ENCODE data around the gene NLE1.

- TF ChIP-seq FOXM1 (IDR thresholded peaks at IDR 0.05; ENCODE audit: borderline replicate concordance) (no peak), SUZ12 (IDR thresholded peaks at IDR 0.05) (no peak), FOXA1 (IDR thresholded peaks at IDR 0.05) (no peak), ELF4 (IDR thresholded peaks at IDR 0.05) (no peak), BHLHE40 (IDR thresholded peaks at IDR 0.05; ENCODE audit: borderline replicate concordance) (no peak), ZNF384 (IDR thresholded peaks at IDR 0.05) (no peak), TARDBP (IDR thresholded peaks at IDR 0.05) (no peak), FOXK2 (IDR thresholded peaks at IDR 0.05) (no peak), HDGF (IDR thresholded peaks at IDR 0.05; ENCODE audit: borderline replicate concordance) (no peak), SP1 (IDR thresholded peaks at IDR 0.05) (no peak), CTBP1 (IDR thresholded peaks at IDR 0.05; ENCODE audit: borderline replicate concordance) (no peak), ARNT (IDR thresholded peaks at IDR 0.05) (no peak)
- TF ChIP-seq, protein P1, sequence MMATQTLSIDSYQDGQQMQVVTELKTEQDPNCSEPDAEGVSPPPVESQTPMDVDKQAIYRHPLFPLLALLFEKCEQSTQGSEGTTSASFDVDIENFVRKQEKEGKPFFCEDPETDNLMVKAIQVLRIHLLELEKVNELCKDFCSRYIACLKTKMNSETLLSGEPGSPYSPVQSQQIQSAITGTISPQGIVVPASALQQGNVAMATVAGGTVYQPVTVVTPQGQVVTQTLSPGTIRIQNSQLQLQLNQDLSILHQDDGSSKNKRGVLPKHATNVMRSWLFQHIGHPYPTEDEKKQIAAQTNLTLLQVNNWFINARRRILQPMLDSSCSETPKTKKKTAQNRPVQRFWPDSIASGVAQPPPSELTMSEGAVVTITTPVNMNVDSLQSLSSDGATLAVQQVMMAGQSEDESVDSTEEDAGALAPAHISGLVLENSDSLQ (IDR thresholded peaks at IDR 0.05), result no peak
Measured at GRCh38 chr17:35082073-35082657, 59.9 kb downstream of the NLE1 start.

Data from HEK293T (cell line).